VCaP (cell line): ENCODE results near the gene B4GALT1.

ENCODE experiments used
- H3K27ac ChIP-seq: fragments of 450-650 bp; 2 replicates; pipeline ENCODE4 v1.5.1; 2017
- CTCF ChIP-seq: fragments of 450-650 bp; conservative IDR thresholded peaks from 2 replicates; pipeline ENCODE4 v1.5.1; 2017; ENCODE audit warnings: mild to moderate bottlenecking, moderate library complexity

B4GALT1 gene

GRCh38 chr9:33076046-33077004 is 90.8 kb downstream of the B4GALT1 start, which contains the start of gene SMU1:
TSS of gene SMU1 (minus strand) at chr9:33076674. CDS start at chr9:33076608, 66 bp downstream.
- H3K27ac ChIP-seq = peak within 1 kb of the TSS; percentile 78
- no peak for TF ChIP-seq CTCF

GRCh38 chr9:33068991-33069390 is 98.1 kb downstream of the B4GALT1 start:
- TF ChIP-seq CTCF = no peak
- H3K27ac ChIP-seq = no peak overlapping the region

GRCh38 chr9:33065157-33066076 is 101.7 kb downstream of the B4GALT1 start:
- no peak for TF ChIP-seq CTCF
- no peak overlapping the region for H3K27ac ChIP-seq
